SK-N-MC (cell line): Measurements from ENCODE around the gene MAS1L.

ENCODE experiments used
- EZH2 ChIP-seq: fragments of 200-600 bp; sonication (generic); IDR thresholded peaks from one replicate; pipeline ENCODE4 v1.6.1; 2017; ENCODE audit warnings: antibody characterized with exemption
- POLR2AphosphoS5 ChIP-seq: IDR thresholded peaks from 2 replicates; pipeline ENCODE4 v1.6.1; 2012; ENCODE audit warnings: mild to moderate bottlenecking, low read depth, low read length, borderline replicate concordance

DNA sequence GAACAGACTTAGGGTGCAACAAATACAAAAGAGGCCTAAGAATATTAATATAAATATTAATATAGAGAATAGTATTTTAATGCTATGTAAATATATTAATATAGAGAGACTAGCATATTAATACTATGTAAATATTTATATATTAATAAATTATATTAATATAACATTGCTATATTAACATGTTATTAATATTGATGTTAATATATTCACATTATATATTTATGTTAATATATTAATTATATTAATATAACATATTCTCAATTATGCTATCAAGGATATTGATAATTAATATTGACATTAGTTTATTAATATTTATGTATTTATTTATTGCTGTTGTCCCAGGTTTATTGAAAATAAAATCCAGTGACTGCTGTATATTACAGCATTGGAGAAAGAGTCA, 1.1 kb upstream of the MAS1L start:
- TF ChIP-seq POLR2AphosphoS5 = no peak
- no peak for TF ChIP-seq EZH2
